HepG2 (cell line): ENCODE results near the gene IL1A. TPM values are rescaled to one million over a fixed set of nuclear protein-coding genes. Genes with fewer than 3 reads are reported as not detected.

ENCODE experiments used
- ATAC-seq: fragments of 200-7000 bp; cut with Tn5 transposase; 3 replicates; pipeline ENCODE4 v1.9.1; 2020; ENCODE audit warnings: mild to moderate bottlenecking, moderate library complexity
- BruUV-seq: library from RNA; stranded (reverse); fragments of 400-500 nt; replicated peaks from 2 replicates; lab custom pipeline; 2021; lab: Mats Ljungman, UMichigan
- CTCF ChIA-PET: fragments of 300-600 bp; formaldehyde crosslinking; extraction: SDS; loops from one replicate; lab custom pipeline; 2021; ENCODE audit warnings: low total read pairs, inconsistent platforms, low intra/inter-chr PET ratio; lab: Yijun Ruan, JAX
- POLR2A ChIA-PET: fragments of 350-600 bp; sonication (Branson Sonifier 250); formaldehyde crosslinking; loops from one replicate; lab custom pipeline; 2020; ENCODE audit warnings: antibody characterized with exemption, inconsistent platforms; lab: Yijun Ruan, JAX
- DNase-seq: peaks from one replicate; pipeline ENCODE4 v3.0.0-alpha.2; 2015; ENCODE audit warnings: low spot score
- FAIRE-seq: peaks from 3 replicates; lab custom pipeline; 2011; peaks lifted over from hg19 to GRCh38; lab: Jason Lieb, UNC
- H2AFZ ChIP-seq: one replicate; pipeline ENCODE4 v1.6.1; 2011; ENCODE audit warnings: low read length, inconsistent platforms
- H3K27ac ChIP-seq: fragments of 300-600 bp; 3 replicates; pipeline ENCODE4 v1.8.0; 2011; ENCODE audit warnings: mixed run types, mild to moderate bottlenecking, mixed read lengths, low read length, inconsistent platforms; ENCODE audit not compliant: insufficient read depth; ENCODE audit errors: extremely low read length
- H3K27me3 ChIP-seq, 2 experiments: fragments of 200-600 bp in 1 of 2; 2 replicates in 1 of 2; 3 replicates in 1 of 2; pipeline versions ENCODE4 v1.6.0 to v1.8.0; 2011; ENCODE audit warnings: low read length in 2 of 2, mild to moderate bottlenecking in 2 of 2, moderate library complexity in 2 of 2, inconsistent platforms in 1 of 2; ENCODE audit not compliant: insufficient read depth in 2 of 2, control insufficient read depth in 1 of 2
- H3K36me3 ChIP-seq, 2 experiments: fragments of 200-600 bp in 1 of 2; replicated peaks in 1 of 2; 2 replicates in 1 of 2; 3 replicates in 1 of 2; pipeline versions ENCODE4 v1.5.1 to v1.8.0; 2011; ENCODE audit warnings: low read length in 2 of 2, inconsistent platforms in 1 of 2; ENCODE audit not compliant: insufficient read depth in 2 of 2, control insufficient read depth in 1 of 2
- H3K4me1 ChIP-seq: 2 replicates; pipeline ENCODE4 v1.5.1; 2012; ENCODE audit warnings: low read length, inconsistent platforms; ENCODE audit not compliant: insufficient read depth
- H3K4me2 ChIP-seq: 2 replicates; pipeline ENCODE4 v1.6.0; 2011; ENCODE audit warnings: low read depth, low read length, inconsistent platforms
- H3K4me3 ChIP-seq, 3 experiments: fragments of 200-600 bp in 1 of 3; sonication (generic), shearing (Covaris generic) in 1 of 3; replicated peaks in 1 of 3; 2 replicates each; pipeline ENCODE4 v1.5.1; 2011 to 2016; ENCODE audit warnings: low read length in 3 of 3, inconsistent platforms in 2 of 3, low read depth in 2 of 3, mild to moderate bottlenecking in 2 of 3, control low read depth in 1 of 3, mixed read lengths in 1 of 3; ENCODE audit not compliant: insufficient read depth in 1 of 3
- H3K79me2 ChIP-seq: one replicate; pipeline ENCODE4 v1.6.1; 2011; ENCODE audit warnings: low read length, inconsistent platforms; ENCODE audit not compliant: insufficient read depth
- H3K9ac ChIP-seq: 2 replicates; pipeline ENCODE4 v1.6.0; 2011; ENCODE audit warnings: mild to moderate bottlenecking, low read depth, low read length, inconsistent platforms; ENCODE audit not compliant: insufficient read depth
- H3K9me3 ChIP-seq: 2 replicates; pipeline ENCODE4 v1.5.1; 2012; ENCODE audit warnings: mild to moderate bottlenecking, low read length
- H4K20me1 ChIP-seq: 2 replicates; pipeline ENCODE4 v1.6.0; 2011; ENCODE audit warnings: inconsistent platforms, mild to moderate bottlenecking, low read length, moderate library complexity; ENCODE audit not compliant: insufficient read depth
- ASH2L ChIP-seq: fragments of 300-600, 200-600 bp; sonication (generic); IDR thresholded peaks from 2 replicates; pipeline ENCODE4 v1.7.0; 2017; ENCODE audit warnings: low read depth, mild to moderate bottlenecking, moderate library complexity, mixed read lengths, low read length; ENCODE audit not compliant: insufficient read length
- ERF ChIP-seq: IDR thresholded peaks from 2 replicates; pipeline ENCODE4 v1.6.1; 2018; ENCODE audit warnings: missing biosample characterization, missing genetic modification reagents
- FOSL1 ChIP-seq: sonication (generic); formaldehyde crosslinking; IDR thresholded peaks from 2 replicates; pipeline ENCODE4 v1.9.0; 2021; ENCODE audit warnings: missing genetic modification reagents, borderline replicate concordance
- GABPA ChIP-seq, 2 experiments: IDR thresholded peaks; 2 replicates each; pipeline ENCODE4 v1.6.1; 2011 to 2016; ENCODE audit warnings: low read depth in 2 of 2, low read length in 1 of 2, missing biosample characterization in 1 of 2, missing genetic modification characterization in 1 of 2
- HDAC2 ChIP-seq: sonication (generic); formaldehyde crosslinking; IDR thresholded peaks from 2 replicates; pipeline ENCODE4 v1.4.0; 2020; ENCODE audit warnings: missing genetic modification reagents
- NFYC ChIP-seq: IDR thresholded peaks from 2 replicates; pipeline ENCODE4 v1.6.1; 2016; ENCODE audit warnings: missing genetic modification reagents, missing compliant biosample characterization
- TCF7L2 ChIP-seq: IDR thresholded peaks from 2 replicates; pipeline ENCODE4 v1.6.1; 2011; ENCODE audit warnings: mild to moderate bottlenecking, low read depth, low read length, moderate library complexity
- TFDP1 ChIP-seq: IDR thresholded peaks from 2 replicates; pipeline ENCODE4 v1.6.1; 2016; ENCODE audit warnings: missing compliant biosample characterization, missing genetic modification reagents, borderline replicate concordance
- WIZ ChIP-seq: sonication (generic); formaldehyde crosslinking; IDR thresholded peaks from 2 replicates; pipeline ENCODE4 v1.5.1; 2020; ENCODE audit warnings: mild to moderate bottlenecking, missing genetic modification reagents
- ZFP62 ChIP-seq: sonication (generic); formaldehyde crosslinking; IDR thresholded peaks from 2 replicates; pipeline ENCODE4 v1.4.0; 2020; ENCODE audit warnings: missing genetic modification reagents
- ZFY ChIP-seq: sonication (generic); formaldehyde crosslinking; IDR thresholded peaks from 2 replicates; pipeline ENCODE4 v1.4.0; 2020; ENCODE audit warnings: missing genetic modification reagents
- ZNF180 ChIP-seq: sonication (generic); formaldehyde crosslinking; IDR thresholded peaks from 2 replicates; pipeline ENCODE4 v1.4.0; 2020; ENCODE audit warnings: low read depth, missing genetic modification reagents, borderline replicate concordance
- ZNF441 ChIP-seq: sonication (generic); formaldehyde crosslinking; IDR thresholded peaks from 2 replicates; pipeline ENCODE4 v1.7.0; 2021; ENCODE audit warnings: missing genetic modification reagents, borderline replicate concordance
- ZNF468 ChIP-seq: sonication (generic); formaldehyde crosslinking; IDR thresholded peaks from 2 replicates; pipeline ENCODE4 v1.8.0; 2022; ENCODE audit warnings: mild to moderate bottlenecking, moderate library complexity, missing genetic modification reagents
- WGBS: methylation state at CpG from one replicate; pipeline ENCODE4 v1.1.6; 2017; ENCODE audit warnings: low lambda C conversion rate; 5-methylcytosine and 5-hydroxymethylcytosine counted together
- in situ Hi-C: cut with HindIII; loops from 2 replicates; pipeline ENCODE4 v1.10.0; 2017; ENCODE audit warnings: low pct_unique_long_range_greater_than_20kb; ENCODE audit not compliant: extremely low pct_ligation_motif_present
- intact Hi-C: fragments of 100-400 bp; cut with micrococcal nuclease; formaldehyde crosslinking; loops from one replicate; pipeline ENCODE4 v1.10.0; 2022; ENCODE audit not compliant: unreplicated experiment
- polyA plus RNA-seq, 8 experiments: library from polyadenylated mRNA; depleted of rRNA in 3 of 8; stranded (reverse) in 7 of 8; unstranded in 1 of 8; fragments of >200 nt; fragmentation: Illumina TruSeq in 4 of 8; extraction: Trizol in 4 of 8; gene quantifications; 2 replicates each; pipeline versions ENCODE4 v1.2.1 to v1.2.3, GENCODE V29; 2011 to 2016; ENCODE audit warnings: low read depth in 4 of 8, missing spikeins in 1 of 8, mixed read lengths in 1 of 8; ENCODE audit not compliant: insufficient read depth in 1 of 8
- total RNA-seq, 5 experiments: library from RNA; depleted of rRNA; stranded (reverse); fragments of >200 nt; fragmentation: Illumina TruSeq; extraction: Trizol; gene quantifications; 2 replicates each; pipeline ENCODE4 v1.2.3, GENCODE V29; 2016; ENCODE audit warnings: low read depth in 1 of 5
- TF ChIP-seq, protein P1 (sequence below): sonication (generic); formaldehyde crosslinking; IDR thresholded peaks from 2 replicates; pipeline ENCODE4 v1.8.1; 2023; ENCODE audit warnings: mild to moderate bottlenecking, moderate library complexity, missing genetic modification reagents
- TF ChIP-seq, protein P2 (sequence below): IDR thresholded peaks from 2 replicates; pipeline ENCODE4 v1.6.1; 2018; ENCODE audit warnings: missing genetic modification reagents, mild to moderate bottlenecking, missing compliant biosample characterization
- TF ChIP-seq, protein P3 (sequence below): IDR thresholded peaks from 2 replicates; pipeline ENCODE4 v1.6.1; 2016

IL1A gene
- total and polyA plus RNA-seq, 2 of the 13 experiments (the other 11 are each of a cell fraction or from before 2014, with no cell fraction given), result not detected

DNA sequence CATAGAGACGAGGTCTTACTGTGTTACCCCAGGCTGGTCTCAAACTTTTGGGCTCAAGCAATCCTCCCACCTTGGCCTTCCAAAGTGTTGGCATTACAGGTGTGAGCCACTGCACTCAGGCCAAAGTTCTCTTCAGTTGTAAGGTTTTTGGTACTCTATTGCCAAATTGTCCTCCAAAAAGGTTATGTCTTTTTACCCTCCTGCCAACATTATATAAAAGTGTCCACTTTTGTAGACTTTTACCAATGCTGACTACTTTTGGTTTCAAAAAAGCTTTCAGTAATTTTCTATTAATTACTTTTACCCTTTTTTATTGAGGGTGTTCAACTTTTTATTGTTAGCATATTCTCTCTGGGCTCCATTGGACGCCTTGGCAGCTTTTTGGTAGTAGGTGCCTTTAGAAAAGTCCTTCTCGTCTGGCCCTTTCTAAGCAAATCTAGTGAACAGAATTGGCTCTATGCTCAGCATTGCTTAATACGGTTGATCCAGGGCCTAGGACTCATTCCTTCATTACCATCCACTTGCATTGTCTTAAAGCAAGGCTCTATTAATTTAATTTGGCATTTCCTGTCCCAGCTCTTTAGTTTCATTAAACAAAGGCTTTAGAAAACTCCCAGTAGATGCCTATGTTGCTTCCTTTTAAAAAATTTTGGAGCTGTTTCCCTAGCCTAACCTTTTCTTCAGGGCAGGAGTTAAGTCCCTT lies 16.7 kb upstream of the IL1A start (continued):
- TF ChIP-seq, protein P1, sequence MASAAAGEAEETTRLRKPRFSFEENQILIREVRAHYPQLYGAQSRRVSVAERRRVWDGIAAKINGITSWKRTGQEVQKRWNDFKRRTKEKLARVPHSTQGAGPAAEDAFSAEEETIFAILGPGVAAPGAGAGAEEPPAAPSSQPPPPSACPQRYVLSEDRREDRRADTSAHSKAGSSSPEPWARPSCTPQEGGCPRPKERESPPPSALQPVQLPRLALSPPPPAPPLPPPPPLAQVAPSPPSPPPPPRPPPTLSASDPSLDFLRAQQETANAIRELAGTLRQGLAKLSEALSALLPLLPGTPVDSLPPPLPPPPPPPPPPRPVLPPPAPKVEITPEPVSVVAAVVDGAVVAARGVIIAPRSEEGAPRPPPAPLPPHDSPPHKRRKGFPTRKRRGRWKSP (CRISPR knock-in tag), result no peak
- TF ChIP-seq ZFP62, result no peak
- no peak for TF ChIP-seq ZNF468 (CRISPR knock-in tag)
- TF ChIP-seq ZFY, result no peak

DNA sequence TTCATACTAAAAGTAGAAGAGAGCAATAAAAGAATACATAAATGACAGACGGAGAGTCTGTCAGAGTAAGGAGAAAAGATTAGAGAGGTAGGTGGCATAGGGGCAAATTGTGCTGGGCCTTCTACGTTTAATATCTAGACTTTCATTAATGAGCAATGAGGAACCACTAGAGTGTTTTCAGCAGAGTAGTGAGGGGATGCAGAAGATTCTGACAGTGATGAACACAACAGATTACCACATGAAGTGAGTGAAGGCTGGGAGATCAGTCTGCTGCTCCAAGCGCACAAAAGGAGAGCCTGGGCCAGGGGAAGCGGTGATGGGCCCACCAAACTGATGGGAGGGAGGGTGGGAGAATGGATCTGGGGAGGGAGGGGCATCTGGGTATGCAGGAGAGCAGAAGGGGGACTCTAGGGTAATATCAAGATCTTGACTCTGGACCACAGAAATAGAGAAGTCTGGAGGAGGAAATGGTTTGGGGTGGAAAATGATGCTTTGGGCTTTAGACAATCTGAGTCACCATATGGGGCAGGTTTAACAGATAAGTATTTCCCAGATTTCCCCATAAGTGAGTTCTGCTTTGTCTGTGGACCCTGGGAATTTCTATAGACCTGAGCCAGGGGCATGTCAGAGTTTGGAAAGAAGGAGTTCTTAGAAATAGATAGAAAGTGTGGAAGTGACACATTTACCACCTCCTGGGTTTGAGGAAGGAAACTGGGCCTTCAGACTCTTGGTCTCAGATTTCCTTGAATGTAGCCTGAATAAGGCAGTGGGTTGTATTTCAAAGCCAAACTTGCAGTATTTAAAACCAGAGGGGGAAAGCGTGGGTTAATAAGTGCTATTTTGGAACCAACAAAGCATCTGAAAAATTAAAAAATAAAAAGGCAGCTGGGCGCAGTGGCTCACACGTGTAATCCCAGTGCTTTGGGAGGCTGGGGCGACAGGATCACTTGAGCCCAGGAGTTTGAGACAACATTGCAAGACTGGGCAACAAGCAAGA lies 15.0 kb upstream of the IL1A start:
- Histone ChIP-seq H3K4me3 (no peak overlapping the region), H3K9me3 (no peaks in the 10 kb centered on the region), H3K79me2 (no peaks in the 10 kb centered on the region), H2AFZ (no peak overlapping the region), H3K9ac (no peak overlapping the region), H4K20me1 (no peaks in the 10 kb centered on the region), H3K4me2 (no peak overlapping the region), H3K36me3 (no peaks in the 10 kb centered on the region), H3K27ac (no peak overlapping the region), H3K4me1 (peaks cover 35% of the 10 kb centered on the region), H3K27me3 (no peaks in the 10 kb centered on the region)
- ChIA-PET POLR2A (no interaction called here), CTCF (no interaction called here)
- intact Hi-C loops, result no loop called here
- no peak for FAIRE-seq
- BruUV-seq, result no TSS peak
- no peak for DNase-seq
- WGBS, result 89% methylated on average over 8 of the region's 8 CpGs
- in situ Hi-C loops, result no loop called here
- no peak for ATAC-seq
- TF ChIP-seq FOSL1 (no peak), ZNF180 (CRISPR knock-in tag) (no peak), NFYC (CRISPR knock-in tag) (no peak), HDAC2 (no peak), GABPA (IDR thresholded peaks at IDR 0.05; ENCODE audit: low read depth, low read length) (no peak), GABPA (CRISPR knock-in tag; IDR thresholded peaks at IDR 0.05; ENCODE audit: low read depth) (no peak), ERF (no peak), ZNF441 (no peak), TFDP1 (CRISPR knock-in tag) (no peak), ASH2L (no peak), TCF7L2 (no peak), WIZ (no peak)
- TF ChIP-seq, protein P2, sequence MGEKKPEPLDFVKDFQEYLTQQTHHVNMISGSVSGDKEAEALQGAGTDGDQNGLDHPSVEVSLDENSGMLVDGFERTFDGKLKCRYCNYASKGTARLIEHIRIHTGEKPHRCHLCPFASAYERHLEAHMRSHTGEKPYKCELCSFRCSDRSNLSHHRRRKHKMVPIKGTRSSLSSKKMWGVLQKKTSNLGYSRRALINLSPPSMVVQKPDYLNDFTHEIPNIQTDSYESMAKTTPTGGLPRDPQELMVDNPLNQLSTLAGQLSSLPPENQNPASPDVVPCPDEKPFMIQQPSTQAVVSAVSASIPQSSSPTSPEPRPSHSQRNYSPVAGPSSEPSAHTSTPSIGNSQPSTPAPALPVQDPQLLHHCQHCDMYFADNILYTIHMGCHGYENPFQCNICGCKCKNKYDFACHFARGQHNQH (CRISPR knock-in tag), result no peak
- TF ChIP-seq, protein P3, sequence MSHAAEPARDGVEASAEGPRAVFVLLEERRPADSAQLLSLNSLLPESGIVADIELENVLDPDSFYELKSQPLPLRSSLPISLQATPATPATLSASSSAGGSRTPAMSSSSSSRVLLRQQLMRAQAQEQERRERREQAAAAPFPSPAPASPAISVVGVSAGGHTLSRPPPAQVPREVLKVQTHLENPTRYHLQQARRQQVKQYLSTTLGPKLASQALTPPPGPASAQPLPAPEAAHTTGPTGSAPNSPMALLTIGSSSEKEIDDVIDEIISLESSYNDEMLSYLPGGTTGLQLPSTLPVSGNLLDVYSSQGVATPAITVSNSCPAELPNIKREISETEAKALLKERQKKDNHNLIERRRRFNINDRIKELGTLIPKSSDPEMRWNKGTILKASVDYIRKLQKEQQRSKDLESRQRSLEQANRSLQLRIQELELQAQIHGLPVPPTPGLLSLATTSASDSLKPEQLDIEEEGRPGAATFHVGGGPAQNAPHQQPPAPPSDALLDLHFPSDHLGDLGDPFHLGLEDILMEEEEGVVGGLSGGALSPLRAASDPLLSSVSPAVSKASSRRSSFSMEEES, result no peak
